Kidney glomerular epithelial cell (primary cell): Measurements from ENCODE around the gene NPL.

ENCODE experiments used
- DNase-seq: peaks from one replicate; lab custom pipeline; 2025; lab: John Stamatoyannopoulos, UW

The NPL gene

DNA sequence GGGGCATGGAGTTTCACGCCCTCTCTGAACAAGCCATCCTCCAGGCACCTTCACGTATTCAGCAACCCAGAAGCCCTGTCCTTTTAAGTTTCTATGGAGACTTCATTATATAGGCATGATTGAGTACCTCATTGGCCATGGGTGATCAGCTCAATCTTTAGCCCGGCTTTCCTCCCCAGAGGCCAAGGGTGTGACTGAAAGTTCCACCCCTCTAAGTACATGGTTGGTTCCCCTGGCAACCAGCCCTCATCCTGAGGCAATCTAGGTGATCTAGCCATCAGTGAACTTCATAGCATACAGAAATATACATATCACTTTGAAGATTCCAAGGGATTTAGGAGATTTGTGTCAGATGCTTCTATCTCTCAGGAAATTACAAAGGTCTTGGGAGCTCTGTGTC, 28.2 kb downstream of the NPL start:
- DNase-seq = no peak

DNA sequence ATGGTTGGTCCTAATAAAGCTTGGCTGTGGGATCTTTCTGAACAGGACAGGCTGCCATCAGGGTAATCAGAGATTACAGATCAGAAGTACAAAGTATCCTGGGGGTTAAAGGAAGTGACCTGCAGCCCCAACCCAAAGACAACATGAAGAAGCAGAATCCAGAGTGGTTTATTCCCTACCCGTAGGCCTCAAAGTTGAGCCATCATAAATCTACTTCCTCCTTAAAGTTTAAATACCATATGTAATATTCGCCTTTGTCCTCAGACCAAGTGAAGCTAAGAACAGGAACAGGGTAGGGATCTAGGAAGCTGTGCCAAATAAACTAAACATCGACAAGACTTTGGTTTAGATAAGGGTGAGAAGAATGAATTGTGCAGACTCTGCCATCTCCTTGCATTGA, 33.6 kb downstream of the NPL start:
- no peak for DNase-seq

DNA sequence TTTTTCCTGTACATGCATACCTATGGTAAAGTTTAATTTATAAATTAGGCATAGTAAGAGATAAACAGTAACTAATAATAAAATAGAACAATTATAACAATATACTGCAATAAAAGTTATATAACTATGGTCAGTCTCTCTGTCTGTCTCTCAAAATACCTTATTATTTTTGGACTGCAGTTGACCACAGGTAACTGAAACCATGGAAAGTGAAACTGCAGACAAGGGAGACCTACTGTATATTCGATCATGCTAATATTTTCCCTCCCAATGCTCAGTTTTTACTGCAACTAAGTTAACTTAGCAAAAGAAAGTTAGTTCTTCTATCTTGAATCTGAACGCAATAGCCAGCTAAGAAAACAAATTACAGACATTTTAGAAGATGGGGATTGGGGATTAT, 37.3 kb downstream of the NPL start:
- no peak for DNase-seq

DNA sequence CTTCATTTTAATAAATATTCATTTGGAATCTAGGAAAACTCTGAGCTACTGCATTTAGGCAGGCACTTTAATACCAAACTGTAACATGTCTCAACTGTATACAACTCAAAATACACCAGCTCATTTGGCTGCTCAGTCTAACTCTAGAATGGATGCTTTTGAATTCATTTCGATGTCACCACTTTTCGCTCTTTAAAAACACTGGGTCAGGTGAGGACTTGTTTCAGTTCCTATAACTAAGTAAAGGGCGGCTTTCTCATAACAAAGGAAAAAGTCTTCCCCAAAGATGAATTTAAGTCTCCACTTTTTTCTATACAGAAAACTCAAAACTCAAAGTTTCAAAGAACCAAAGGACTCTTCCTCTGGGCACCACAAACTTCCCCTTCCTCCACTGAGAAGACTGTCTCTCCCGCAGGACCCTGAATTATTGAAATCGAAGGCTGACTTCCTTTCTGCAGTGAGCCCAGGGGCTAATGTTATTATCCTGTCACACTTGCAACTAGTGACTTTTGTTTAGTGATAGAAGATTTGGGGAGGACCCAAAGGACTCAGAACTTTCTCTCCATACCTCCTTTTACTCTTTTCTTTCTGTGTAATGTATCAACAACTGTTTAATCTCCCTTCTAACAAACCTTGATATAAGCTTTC, 39.8 kb downstream of the NPL start:
- no peak for DNase-seq

DNA sequence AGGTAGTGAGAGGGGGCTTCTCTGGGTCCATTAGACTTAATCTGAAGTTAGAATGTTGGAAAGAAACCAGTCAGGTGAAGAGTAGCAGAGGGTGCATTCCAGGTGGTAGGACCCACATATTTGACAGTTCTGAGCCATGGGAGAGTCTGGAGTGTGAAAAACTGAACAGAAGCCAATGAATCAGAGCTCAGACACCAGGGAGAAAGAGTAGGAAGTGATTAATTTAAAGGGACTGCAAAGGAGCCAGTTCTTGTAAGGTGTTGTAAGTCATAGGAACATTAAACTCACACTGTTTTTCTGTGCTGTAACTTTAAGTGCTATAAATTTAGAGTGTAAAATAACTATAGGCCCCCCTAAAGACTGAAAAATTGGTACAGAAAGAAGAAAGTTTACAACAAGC, 43.7 kb downstream of the NPL start:
- peak; percentile 76 for DNase-seq

DNA sequence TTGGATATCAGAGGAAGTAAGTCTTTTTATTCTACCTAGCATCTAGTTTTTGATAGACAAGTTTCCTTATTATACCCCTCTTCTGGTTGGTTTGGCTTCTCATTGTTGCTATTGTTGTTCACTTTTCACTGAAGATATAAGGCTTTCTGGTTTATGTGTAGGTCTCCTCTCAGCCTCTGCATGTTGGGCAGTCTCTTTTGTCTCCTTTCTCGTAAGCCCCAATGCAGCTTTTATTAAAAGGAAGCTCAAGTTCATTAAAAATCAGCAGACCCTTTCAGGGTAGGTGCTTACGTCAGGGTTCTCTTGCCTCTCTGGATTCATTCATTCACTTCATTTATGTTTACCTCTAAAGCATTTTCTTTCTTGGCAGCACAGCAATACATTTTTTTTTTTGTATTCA, 44.8 kb downstream of the NPL start:
- no peak for DNase-seq

DNA sequence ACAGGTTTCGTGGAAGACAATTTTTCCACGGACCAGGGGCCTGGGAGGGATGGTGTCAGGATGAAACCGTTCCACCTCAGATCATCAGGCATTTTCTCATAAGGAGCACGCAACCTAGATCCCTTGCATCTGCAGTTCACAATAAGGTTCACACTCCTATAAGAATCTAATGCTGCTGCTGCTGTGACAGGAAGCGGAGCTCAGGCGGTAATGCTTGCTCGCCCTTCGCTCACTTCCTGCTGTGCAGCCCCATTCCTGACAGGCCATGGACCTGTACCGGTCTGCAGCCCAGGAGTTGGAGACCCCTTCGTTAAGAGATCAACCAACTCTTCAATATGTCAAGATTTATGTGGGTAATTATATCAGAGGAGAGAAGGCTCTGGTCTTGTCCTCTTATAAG, 46.2 kb downstream of the NPL start:
- DNase-seq = no peak

DNA sequence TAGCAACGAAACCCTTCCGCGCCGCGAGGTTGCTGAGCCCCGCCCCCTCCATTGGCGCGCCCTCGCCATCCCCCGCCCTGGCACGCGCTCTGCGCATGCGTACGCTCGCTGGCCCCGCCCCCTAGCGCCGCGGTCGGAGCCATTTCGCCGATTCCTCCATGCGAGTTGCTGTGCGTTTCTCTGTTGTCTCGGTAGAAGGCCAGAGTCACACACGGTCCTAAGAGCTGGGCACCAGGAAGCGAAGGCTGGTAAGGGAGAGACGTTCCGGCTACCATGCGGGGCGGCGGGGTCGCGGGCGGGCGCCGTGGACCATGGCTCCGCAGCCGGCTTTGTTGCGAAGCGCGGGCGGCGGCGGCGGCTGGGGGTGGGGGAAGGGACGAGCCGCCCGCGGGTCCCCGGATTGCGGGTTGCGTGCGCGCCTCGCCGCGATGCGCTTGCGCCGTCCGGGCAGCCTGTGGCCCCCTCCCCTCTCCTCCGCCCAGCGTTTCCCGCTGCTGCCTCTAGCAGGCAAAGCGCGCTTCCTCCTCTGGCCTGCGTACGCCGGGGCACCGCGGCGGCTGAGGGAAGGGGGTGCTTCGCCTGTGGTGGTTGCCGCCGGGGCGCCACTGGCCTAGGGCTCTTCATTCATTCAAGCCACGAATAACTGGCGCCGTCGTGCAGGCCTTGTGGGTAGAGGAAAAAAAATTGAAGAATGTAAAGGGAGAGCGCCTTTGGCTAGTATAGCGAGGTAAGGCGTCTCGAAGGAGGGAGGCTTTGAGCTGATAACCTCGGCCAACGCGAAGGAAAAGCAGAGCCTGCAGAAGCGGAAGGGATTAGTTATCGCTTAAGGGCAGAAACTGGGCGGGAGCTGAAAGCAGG, 49.9 kb downstream of the NPL start, which contains the start of gene DHX9:
TSS of gene DHX9 (plus strand) at position 139 of the 858 bp plus-strand sequence. CDS start 3,220 bp downstream, outside the sequence.
- DNase-seq = peak; percentile 67

DNA sequence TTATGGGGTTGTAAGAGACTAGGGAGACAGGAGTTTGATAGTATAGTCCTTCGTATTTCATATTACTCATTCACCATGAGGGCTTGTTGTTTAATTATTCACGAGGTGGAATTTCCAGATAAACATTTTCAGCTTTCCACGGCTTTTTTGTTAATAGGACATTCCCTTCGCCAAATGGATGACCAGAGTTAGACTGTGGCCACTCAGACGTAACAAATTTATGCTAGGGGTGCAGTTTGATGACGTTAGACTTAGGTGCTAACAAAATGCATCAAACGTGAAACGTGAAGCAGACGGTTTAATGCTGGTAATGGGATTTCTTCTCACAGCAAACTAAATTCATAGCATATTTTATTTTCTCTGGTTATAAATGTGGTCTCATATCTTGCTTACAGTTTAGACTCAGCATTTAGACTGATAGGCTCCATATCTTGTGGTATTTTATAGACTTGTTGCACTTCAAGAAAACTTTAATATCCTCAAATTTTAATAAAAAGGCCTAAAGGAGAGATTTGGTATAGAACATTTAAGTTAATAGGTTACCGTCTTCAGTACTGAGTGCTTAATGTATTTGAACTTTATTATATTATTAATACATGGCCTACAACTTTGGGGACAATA, 51.9 kb downstream of the NPL start:
- peak; percentile 84 for DNase-seq

DNA sequence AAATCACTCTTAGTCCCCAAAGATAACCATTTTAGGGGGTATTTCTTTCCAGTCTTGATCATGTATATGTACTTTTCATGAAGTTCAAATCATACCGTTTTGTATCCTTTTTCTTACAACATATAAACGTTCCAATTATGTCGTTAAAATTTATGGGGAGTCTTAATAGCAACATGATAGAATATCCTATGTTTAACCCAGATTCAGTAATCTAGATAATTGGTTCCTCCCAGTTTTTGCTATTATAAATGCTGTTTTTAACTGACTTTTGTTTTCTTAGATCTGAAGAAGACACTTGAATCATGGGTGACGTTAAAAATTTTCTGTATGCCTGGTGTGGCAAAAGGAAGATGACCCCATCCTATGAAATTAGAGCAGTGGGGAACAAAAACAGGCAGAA, 52.7 kb downstream of the NPL start:
- DNase-seq = no peak

DNA sequence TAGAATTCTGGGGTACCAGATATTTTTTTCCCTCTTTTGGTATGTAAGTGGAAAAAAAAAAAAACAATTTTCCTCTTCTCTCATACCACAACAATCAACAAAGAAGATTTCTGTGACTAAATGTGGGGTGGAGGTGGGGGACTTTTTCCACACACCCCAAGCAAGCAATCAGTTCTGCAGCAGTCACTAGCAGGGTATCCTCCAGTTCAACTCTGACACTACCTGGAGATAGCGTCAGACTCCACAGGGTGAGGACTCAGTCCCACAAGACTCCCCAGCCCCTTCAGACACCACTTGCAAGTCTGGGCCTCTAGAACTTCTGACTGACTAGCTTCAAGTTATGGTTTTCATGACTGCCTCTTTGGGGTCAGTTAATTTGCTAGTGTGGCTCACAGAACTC, 55.8 kb downstream of the NPL start:
- no peak for DNase-seq

DNA sequence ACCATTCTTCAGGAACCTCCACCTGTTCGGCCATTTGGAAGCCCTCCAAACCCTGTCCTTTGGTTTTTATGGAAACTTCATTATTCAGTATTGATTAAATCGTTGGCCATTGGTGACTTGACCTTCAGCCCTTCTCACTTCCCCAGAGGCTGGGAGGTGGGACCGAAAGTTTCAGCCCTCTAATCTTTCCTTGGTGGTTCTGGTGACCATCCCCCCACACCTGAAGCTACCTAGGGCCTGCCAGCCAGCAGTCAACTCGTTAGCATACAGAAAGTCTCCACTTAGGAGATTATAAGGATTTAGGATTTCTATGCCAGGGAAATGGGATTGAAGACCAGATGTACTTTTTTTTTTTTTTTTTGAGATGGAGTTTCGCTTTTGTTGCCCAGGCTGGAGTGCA, 56.3 kb downstream of the NPL start:
- DNase-seq = no peak

DNA sequence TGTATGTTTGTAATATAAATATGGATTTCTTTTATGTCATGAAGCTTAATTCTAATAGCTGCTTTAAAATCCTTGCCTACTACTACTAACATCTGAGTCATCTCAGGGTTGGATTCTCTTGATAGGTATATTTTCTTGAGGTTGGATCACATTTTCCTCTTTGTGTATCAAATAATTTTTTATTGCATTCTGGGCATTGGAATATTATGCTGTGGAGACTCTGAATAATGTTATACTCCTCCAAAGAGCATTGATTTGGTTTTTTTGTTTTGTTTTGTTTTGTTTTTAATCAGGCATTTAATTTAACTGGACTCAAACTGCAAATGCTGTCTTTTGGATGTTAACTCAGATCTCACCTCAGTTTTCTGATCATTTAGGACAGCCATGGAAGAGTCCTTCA, 57.5 kb downstream of the NPL start:
- DNase-seq = no peak

DNA sequence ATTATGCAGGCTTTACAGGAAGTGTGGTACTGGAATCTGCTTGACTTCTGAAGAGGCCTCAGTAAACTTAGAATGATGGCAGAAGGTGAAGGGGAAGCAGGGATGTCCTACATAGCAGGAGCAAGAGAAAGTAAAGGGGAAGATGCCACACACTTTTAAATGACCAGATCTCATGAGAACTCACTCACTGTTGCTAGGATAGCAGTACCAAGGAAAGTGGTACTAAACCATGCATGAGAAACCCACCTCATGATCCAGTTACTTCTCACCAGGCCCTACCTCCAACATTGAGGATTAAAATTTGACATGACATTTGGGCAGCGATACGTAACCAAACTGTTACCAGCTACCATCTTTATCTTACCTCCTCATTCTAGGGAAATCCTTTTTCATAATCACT, 59.2 kb downstream of the NPL start:
- no peak for DNase-seq

DNA sequence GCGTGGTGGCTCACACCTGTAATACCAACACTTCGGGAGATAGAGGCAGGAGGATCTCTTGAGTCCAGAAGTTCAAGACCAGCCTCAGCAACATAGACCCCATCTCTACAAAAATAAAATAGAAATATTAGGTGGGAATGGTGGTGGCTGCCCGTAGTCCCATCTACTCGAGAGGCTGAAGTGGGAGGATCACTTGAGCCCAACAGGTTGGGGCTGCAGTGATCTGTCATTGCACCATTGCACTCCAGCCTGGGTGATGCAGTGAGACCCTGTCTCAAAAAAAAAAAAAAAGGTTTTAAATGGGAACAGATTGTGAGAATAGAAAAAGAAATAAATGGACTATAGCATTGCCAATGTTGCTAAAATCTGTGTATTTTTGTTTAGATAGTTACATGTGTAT, 60.7 kb downstream of the NPL start:
- DNase-seq = no peak

DNA sequence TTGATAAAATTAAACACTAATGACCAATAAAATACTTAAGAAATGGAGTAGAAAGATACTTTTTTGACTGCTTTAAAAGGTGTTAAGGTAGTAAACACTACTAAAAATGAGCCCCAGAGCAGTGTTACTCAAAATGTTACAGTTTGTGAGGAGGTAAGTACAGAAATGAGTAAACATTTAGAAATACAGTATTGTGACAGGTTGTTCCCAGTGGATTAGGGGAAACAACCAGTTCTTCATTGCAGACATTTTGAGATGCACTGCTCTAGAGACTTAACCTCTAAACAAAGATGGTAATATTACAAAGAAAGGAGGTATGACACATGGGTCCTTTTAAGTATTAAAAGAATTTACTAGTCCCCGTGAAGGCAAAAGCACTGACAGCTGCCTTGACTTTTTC, 62.3 kb downstream of the NPL start:
- DNase-seq = no peak

DNA sequence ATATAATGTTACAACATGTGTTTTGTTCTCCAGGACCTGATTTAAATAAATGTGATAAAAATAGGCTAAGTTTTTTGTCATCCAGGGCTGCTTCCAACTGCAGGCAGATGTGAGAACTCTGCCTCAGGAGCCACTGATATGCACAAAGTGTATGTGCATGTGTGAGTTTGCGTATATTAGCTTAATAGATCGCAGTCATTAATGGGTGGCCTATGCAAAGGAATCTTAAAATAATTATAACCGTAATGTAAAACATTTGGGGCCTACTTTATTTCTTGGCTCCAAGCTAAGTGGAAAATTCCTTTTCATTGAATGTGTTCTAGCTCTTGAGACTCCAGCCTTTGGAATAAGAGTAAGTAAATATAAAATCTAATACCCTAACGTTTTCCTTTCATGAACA, 66.3 kb downstream of the NPL start:
- no peak for DNase-seq

DNA sequence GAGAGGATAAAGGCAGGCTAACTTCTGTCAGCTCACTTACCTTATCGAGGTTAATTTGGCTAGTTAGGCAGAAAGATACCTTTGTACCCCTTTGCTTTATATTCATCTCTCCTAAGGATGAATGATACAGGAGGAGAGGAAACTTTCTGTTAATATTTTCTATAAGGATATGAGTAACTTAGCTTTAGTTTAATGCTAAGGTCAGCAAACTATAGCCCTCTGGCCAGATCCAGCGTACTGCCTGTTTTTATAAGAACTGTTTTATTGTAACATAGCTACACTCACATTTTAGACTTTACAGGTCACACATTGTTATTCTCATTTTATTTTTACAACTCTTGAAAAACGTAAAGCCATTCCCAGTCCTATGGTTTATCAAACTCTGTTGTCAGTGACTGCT, 67.6 kb downstream of the NPL start:
- no peak for DNase-seq

DNA sequence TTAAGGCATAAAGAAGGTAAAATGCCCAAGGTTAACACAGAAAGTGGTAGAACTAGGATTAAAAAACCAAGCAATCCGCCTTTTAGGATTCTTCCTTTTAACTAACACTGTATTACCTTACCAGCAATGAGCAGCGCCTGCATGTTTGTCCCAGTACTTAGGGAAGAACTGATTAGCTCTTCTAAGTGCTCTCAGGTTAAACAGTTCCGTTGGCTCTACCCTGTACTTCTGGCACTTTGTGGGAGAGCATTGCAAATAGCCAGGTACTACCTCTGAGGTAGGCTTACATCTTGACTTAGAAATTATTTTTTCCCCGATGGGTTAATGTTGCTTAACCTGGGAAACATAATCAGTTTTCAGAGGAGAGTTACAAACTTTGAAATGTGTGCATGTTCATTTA, 71.1 kb downstream of the NPL start:
- no peak for DNase-seq

DNA sequence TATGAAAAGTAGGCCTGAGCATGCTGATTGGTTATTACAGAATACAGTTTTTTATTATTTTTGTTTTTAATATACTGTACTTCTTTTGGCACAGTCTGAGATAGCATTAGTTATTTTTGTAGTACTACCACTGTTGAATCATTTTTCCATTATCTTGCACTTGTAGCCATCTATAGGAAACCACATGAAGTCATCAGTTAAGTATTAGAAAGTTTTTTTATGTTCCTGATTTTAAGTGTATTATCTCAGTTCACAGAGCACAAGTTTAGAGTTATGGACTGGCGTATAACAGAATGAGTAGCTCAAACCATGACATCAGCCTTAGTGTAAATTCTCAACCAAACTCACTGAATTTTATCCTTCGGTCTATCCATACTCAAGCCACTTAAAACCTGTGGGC, 72.4 kb downstream of the NPL start:
- DNase-seq = peak; percentile 5

DNA sequence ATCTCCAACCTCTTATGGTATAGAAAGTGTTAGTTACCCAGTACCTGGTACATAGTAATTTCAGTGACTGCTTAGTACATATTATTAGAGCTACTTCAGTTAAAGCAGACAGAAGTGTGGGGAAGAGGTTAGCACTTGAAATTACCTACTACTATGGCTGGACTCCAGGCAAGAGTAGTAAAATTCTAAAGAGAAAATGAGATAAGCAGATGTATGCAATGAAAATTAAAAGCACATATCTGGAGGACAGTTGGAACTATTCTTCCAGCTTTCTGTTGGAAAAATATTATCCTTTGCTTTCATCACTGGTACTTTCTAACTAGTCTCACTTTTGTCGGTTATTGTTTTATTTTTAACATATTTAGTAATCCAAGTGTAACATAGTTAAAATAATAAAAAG, 73.3 kb downstream of the NPL start:
- DNase-seq = no peak

DNA sequence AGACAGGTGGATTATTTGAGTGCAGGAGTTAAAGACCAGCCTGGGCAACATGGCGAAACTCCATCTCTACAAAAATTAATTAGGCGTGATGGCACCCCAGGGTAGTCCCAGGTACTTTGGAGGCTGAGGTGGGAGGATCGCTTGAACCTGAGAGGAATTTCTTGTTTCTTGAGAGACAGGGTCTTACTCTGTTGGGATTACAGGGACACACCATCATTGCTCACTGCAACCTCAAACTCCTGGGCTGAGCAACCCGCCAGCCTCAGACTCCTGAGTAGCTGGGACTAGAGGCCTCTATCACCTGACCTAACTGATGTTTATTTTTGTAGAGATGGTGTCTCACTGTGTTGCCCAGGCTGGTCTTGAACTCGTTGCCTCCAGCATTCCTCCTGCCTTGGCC, 74.4 kb downstream of the NPL start:
- DNase-seq = no peak

DNA sequence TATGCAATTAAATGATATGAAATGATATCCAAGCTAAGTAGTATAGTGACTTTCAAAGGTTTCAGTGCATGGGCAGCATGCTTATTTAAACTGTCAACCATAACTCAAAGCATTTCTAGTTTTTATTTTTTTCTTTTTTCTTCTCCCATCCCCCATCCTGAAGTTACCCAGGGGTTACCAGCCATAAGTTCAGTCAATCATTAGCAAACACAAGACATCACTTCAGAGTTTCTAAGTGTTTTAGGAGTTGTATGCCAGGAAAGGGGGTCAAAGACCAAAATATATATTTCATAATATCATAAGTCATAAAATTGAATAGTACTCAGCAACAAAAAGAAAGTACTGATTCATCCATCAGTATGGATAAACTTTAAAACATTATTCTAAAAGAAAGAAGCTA, 78.3 kb downstream of the NPL start:
- no peak for DNase-seq
